ENCODE measurements around the gene TMEM94.

GRCh38 chr17:75463603-75464002 lies 7.2 kb downstream of the TMEM94 start:
- TF ChIP-seq CTCF (IDR thresholded peaks at IDR 0.05), result no peak
- TF ChIP-seq EP300 (IDR thresholded peaks at IDR 0.05), result no peak
- no peak for TF ChIP-seq POLR2AphosphoS5 (IDR thresholded peaks at IDR 0.05)

Data from gastroesophageal sphincter (tissue), 3 donors.